T-cell (primary cell): Measurements from ENCODE around the gene PUS7L. TPM values are rescaled to one million over a fixed set of nuclear protein-coding genes. Genes with fewer than 3 reads are reported as not detected.

Source experiments
- ATAC-seq, 4 experiments: fragments of 200-7000 bp in 3 of 4; fragments of 150-1000 bp in 1 of 4; cut with Tn5 transposase; replicated peaks in 1 of 4; 1 replicate in 3 of 4; 2 replicates in 1 of 4; pipeline ENCODE4 v1.10.0; 2021; ENCODE audit warnings: moderate library complexity in 3 of 4, mild to moderate bottlenecking in 2 of 4, moderate number of reproducible peaks in 1 of 4
- CTCF ChIA-PET, 2 donors: fragments of 300-600 bp; sonication (Branson Sonifier 250); formaldehyde crosslinking; loops; one replicate each; lab custom pipeline; 2022; ENCODE audit warnings: antibody characterized with exemption in 2 of 2; lab: Charles Lee
- POLR2A ChIA-PET, 2 donors: fragments of 300-600 bp; sonication (Branson Sonifier 250); formaldehyde crosslinking; loops; one replicate each; lab custom pipeline; 2022; ENCODE audit warnings: antibody characterized with exemption in 2 of 2; lab: Charles Lee
- DNase-seq, 35 experiments: peaks; one replicate each; pipeline versions ENCODE4 v3.0.0 to v3.0.0-alpha.2; 2013 to 2023
- H3K27ac ChIP-seq: one replicate; pipeline ENCODE4 v1.5.1; 2013; ENCODE audit warnings: low read length
- H3K27me3 ChIP-seq, 2 experiments: replicated peaks in 1 of 2; 1 replicate in 1 of 2; 2 replicates in 1 of 2; pipeline versions ENCODE4 v1.6.1 to v1.7.0; 2013; ENCODE audit warnings: low read length in 1 of 2, mixed read lengths in 1 of 2; ENCODE audit not compliant: control insufficient read depth in 2 of 2, insufficient read depth in 2 of 2; ENCODE audit errors: extremely low read depth in 1 of 2
- H3K36me3 ChIP-seq, 2 donors: 1 replicate in 1 of 2; 2 replicates in 1 of 2; pipeline versions ENCODE4 v1.6.1 to v1.7.0; 2013; ENCODE audit warnings: low read length in 1 of 2; ENCODE audit not compliant: control insufficient read depth in 2 of 2, insufficient read depth in 1 of 2; ENCODE audit errors: extremely low read depth in 1 of 2
- H3K4me1 ChIP-seq, 2 experiments: 1 replicate in 1 of 2; 2 replicates in 1 of 2; pipeline versions ENCODE4 v1.6.1 to v1.7.0; 2013; ENCODE audit warnings: low read length in 2 of 2, mixed read lengths in 1 of 2; ENCODE audit not compliant: insufficient read depth in 2 of 2, control insufficient read depth in 1 of 2; ENCODE audit errors: extremely low read depth in 1 of 2
- H3K4me3 ChIP-seq, 2 donors: 1 replicate in 1 of 2; 2 replicates in 1 of 2; pipeline versions ENCODE4 v1.5.1 to v1.7.0; 2013; ENCODE audit warnings: mild to moderate bottlenecking in 2 of 2, low read length in 1 of 2, moderate library complexity in 1 of 2; ENCODE audit not compliant: control insufficient read depth in 1 of 2; ENCODE audit errors: extremely low read depth in 1 of 2
- H3K9me3 ChIP-seq: 2 replicates; pipeline ENCODE4 v1.7.0; 2013
- H3K27ac Mint-ChIP-seq, 2 donors: one replicate each; pipeline ENCODE4 v1.8.0; 2020 to 2021; ENCODE audit warnings: mild to moderate bottlenecking in 2 of 2, mixed read lengths in 2 of 2
- H3K27me3 Mint-ChIP-seq, 2 donors: one replicate each; pipeline ENCODE4 v1.8.0; 2021 to 2022; ENCODE audit warnings: mixed read lengths in 2 of 2
- H3K36me3 Mint-ChIP-seq: one replicate; pipeline ENCODE4 v1.8.0; 2021; ENCODE audit warnings: mixed read lengths
- H3K4me1 Mint-ChIP-seq, 3 donors: one replicate each; pipeline ENCODE4 v1.8.0; 2020 to 2022; ENCODE audit warnings: mixed read lengths in 3 of 3, mild to moderate bottlenecking in 1 of 3
- H3K4me3 Mint-ChIP-seq, 3 donors: one replicate each; pipeline ENCODE4 v1.8.0; 2020 to 2022; ENCODE audit warnings: mild to moderate bottlenecking in 3 of 3, mixed read lengths in 3 of 3, moderate library complexity in 3 of 3
- H3K9me3 Mint-ChIP-seq, 3 donors: one replicate each; pipeline ENCODE4 v1.8.0; 2020 to 2022; ENCODE audit warnings: mixed read lengths in 3 of 3
- WGBS: methylation state at CpG from one replicate; pipeline ENCODE4 v1.1.5; 2013; ENCODE audit warnings: missing lambda C conversion rate; ENCODE audit not compliant: insufficient coverage; 5-methylcytosine and 5-hydroxymethylcytosine counted together
- total RNA-seq, 35 experiments: library from RNA in 6 of 35; stranded (reverse) in 6 of 35; fragments of 120-200 nt in 1 of 35; gene quantifications; one replicate each; pipeline versions ENCODE4 v1.2.1 to v1.2.4 and lab custom pipeline; 2013 to 2026

The PUS7L gene
- total RNA-seq, 5 donors from 2014 or later (not counting 1 experiment from before 2014, with no cell fraction given), result 17.5 to 24.9 (median 19.2) TPM

DNA sequence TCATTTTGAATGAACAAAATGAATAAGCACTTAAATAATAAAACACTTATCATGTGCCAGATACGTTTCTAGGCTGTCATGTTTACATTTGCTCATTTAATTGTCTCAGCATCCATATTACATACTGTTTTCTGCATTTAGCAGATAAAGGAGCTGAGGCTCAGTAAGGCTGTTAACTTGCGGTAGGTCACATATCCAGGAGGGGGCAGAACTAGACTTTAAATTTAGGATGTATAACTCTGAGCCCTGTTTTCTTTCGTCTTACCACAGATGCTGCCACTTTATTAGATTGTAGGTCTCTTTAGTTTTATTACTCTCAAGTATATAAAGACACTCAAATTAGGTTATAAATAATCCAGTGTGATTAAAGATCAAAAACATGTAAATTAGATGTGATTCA, 17.9 kb upstream of the PUS7L start:
- POLR2A ChIA-PET, result interaction anchor here in 1 of 2 donors (0.7 kb wide), 1 partner anchor 1342 kb away, joined by 3 read pairs; no protein-coding TSS in a partner anchor
- peak; percentile 31 to 73 (median 60) for ATAC-seq
- DNase-seq, result peak in 19 of 35 experiments; percentile 2 to 58 (median 15)
- CTCF ChIA-PET, result interaction anchor here (0.5 to 3.6 kb wide), 12 partner anchors 8 to 108 kb away, joined by 3 to 84 read pairs (median 5); no protein-coding TSS in a partner anchor
- no peaks in the 10 kb centered on the region for H3K27me3 ChIP-seq
- Mint-ChIP-seq H3K4me1 (peaks cover 4 to 7% (median 7%) of the 10 kb centered on the region in 3 donors), H3K36me3 (peaks cover 29% of the 10 kb centered on the region), H3K4me3 (no peak overlapping the region), H3K9me3 (no peaks in the 10 kb centered on the region), H3K27me3 (no peaks in the 10 kb centered on the region), H3K27ac (no peak overlapping the region)
- WGBS, result no CpG with 5 or more reads among the region's 3 CpGs
- no peak overlapping the region for H3K27ac ChIP-seq
- no peak overlapping the region for H3K4me3 ChIP-seq
- H3K36me3 ChIP-seq, result peaks cover 7 to 72% of the 10 kb centered on the region in 2 donors
- H3K9me3 ChIP-seq, result no peaks in the 10 kb centered on the region
- no peaks in the 10 kb centered on the region for H3K4me1 ChIP-seq

- peaks cover 29% of the 10 kb centered on the region for H3K36me3 Mint-ChIP-seq
- ATAC-seq (no peak), DNase-seq (no peak)
- H3K27me3 Mint-ChIP-seq, result no peaks in the 10 kb centered on the region
- Histone ChIP-seq H3K36me3 (peaks cover 0 to 27% of the 10 kb centered on the region in 2 donors), H3K27me3 (no peaks in the 10 kb centered on the region), H3K27ac (no peak overlapping the region), H3K4me3 (no peak overlapping the region), H3K4me1 (peaks cover 2 to 9% of the 10 kb centered on the region in 2 experiments), H3K9me3 (no peaks in the 10 kb centered on the region)
- ChIA-PET POLR2A (interaction anchor here in 1 of 2 donors (0.7 kb wide), 1 partner anchor 95 kb away, joined by 5 read pairs; no protein-coding TSS in a partner anchor), CTCF (no interaction called here)
- no peak overlapping the region for H3K4me3 Mint-ChIP-seq
- H3K4me1 Mint-ChIP-seq, result peaks cover 44 to 54% (median 48%) of the 10 kb centered on the region in 3 donors
- no peaks in the 10 kb centered on the region for H3K9me3 Mint-ChIP-seq
- no peak overlapping the region for H3K27ac Mint-ChIP-seq
Measured at GRCh38 chr12:43766291-43766690, 7.7 kb upstream of the PUS7L start.

- no peak overlapping the region for H3K4me3 Mint-ChIP-seq
- H3K27me3 Mint-ChIP-seq, result no peaks in the 10 kb centered on the region
- peaks cover 13 to 25% of the 10 kb centered on the region in 2 experiments for H3K4me1 ChIP-seq
- H3K4me1 Mint-ChIP-seq, result peaks cover 44 to 57% (median 54%) of the 10 kb centered on the region in 3 donors
- no peaks in the 10 kb centered on the region for H3K9me3 ChIP-seq
- ChIA-PET POLR2A (interaction anchor here in 1 of 2 donors (1.0 to 1.5 kb wide), 2 partner anchors 38 to 1665 kb away, joined by 3 read pairs; no protein-coding TSS in a partner anchor), CTCF (interaction anchor here in 1 of 2 donors (1.5 kb wide), 1 partner anchor 12 kb away, joined by 6 read pairs; no protein-coding TSS in a partner anchor)
- H3K9me3 Mint-ChIP-seq, result no peaks in the 10 kb centered on the region
- DNase-seq (no peak), ATAC-seq (no peak)
- H3K27me3 ChIP-seq, result no peaks in the 10 kb centered on the region
- H3K4me3 ChIP-seq, result no peak overlapping the region
- peaks cover 14% of the 10 kb centered on the region for H3K36me3 Mint-ChIP-seq
- no peak overlapping the region for H3K27ac ChIP-seq
- no peak overlapping the region for H3K27ac Mint-ChIP-seq
- H3K36me3 ChIP-seq, result peaks cover 0 to 11% of the 10 kb centered on the region in 2 donors
Measured at GRCh38 chr12:43764528-43764927, 5.9 kb upstream of the PUS7L start.

- ChIA-PET POLR2A (interaction anchor here (0.5 to 1.5 kb wide), 3 partner anchors 23 to 39 kb away, joined by 3 to 20 read pairs (median 4); no protein-coding TSS in a partner anchor), CTCF (no interaction called here)
- DNase-seq (no peak), ATAC-seq (no peak)
- H3K36me3 Mint-ChIP-seq, result peaks cover 10% of the 10 kb centered on the region
- Histone ChIP-seq H3K27ac (no peak overlapping the region), H3K4me1 (peaks cover 18 to 25% of the 10 kb centered on the region in 2 experiments), H3K27me3 (no peaks in the 10 kb centered on the region), H3K4me3 (no peak overlapping the region), H3K9me3 (no peaks in the 10 kb centered on the region), H3K36me3 (peaks cover 0 to 6% of the 10 kb centered on the region in 2 donors)
- H3K27ac Mint-ChIP-seq, result peak overlapping the region in 1 of 2 donors; percentile 8
- H3K4me1 Mint-ChIP-seq, result peaks cover 49 to 57% (median 56%) of the 10 kb centered on the region in 3 donors
- peak overlapping the region in 1 of 3 donors; percentile 5 for H3K4me3 Mint-ChIP-seq
- no peaks in the 10 kb centered on the region for H3K9me3 Mint-ChIP-seq
- no peaks in the 10 kb centered on the region for H3K27me3 Mint-ChIP-seq
Measured at GRCh38 chr12:43763769-43764168, 5.2 kb upstream of the PUS7L start.

DNA sequence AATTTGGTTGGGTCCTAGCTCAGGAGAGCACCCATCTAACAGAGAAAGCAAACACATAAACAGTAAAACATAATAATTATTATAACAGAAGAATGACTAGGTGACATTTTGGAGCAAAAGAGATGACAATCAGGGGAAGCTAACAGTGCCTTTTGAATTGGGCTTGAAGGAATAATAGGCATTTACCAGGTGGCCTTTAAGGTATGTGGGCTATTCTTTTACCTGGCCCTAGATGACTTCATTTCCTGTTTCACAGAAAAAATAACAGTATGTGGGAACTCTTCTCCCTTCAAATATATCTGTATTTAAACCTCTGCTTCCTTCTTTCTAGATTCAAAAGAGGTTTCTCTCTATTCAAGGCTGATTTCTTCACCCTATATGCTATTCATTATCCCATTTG, 4.0 kb upstream of the PUS7L start:
- Mint-ChIP-seq H3K27ac (peak overlapping the region; percentile 44 to 48), H3K36me3 (peaks cover 5% of the 10 kb centered on the region), H3K27me3 (no peaks in the 10 kb centered on the region), H3K4me1 (peaks cover 51 to 64% (median 60%) of the 10 kb centered on the region in 3 donors), H3K4me3 (peak overlapping the region in 1 of 3 donors; percentile 57), H3K9me3 (no peaks in the 10 kb centered on the region)
- Histone ChIP-seq H3K27me3 (no peaks in the 10 kb centered on the region), H3K9me3 (no peaks in the 10 kb centered on the region), H3K4me3 (no peak overlapping the region), H3K4me1 (peaks cover 22 to 30% of the 10 kb centered on the region in 2 experiments), H3K36me3 (peaks cover 0 to 3% of the 10 kb centered on the region in 2 donors), H3K27ac (peak overlapping the region; percentile 6)
- ATAC-seq (no peak), DNase-seq (no peak)
- ChIA-PET CTCF (interaction anchor here in 1 of 2 donors (1.2 kb wide), 1 partner anchor 15 kb away, joined by 8 read pairs; no protein-coding TSS in a partner anchor), POLR2A (no interaction called here)

DNA sequence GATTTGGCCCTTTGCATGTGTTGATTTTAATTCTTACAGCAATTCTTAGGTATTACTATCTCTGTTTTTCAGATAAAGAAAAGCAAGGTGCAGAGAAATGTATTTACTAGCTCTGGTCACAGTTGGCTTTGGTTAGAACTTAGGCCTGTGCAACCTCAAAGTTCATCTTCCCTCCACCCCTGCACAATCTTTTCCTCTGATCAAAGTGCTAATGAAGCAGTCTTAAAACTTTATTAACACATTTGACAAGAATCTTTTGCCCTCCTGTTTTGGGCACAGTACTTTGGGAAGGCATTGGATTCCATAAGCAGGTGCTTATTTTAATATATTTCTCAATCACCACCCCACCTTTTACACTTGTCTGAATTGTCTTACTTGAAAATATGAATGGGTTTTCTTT, 2.9 kb upstream of the PUS7L start:
- CTCF ChIA-PET, result interaction anchor here in 1 of 2 donors (0.8 kb wide), 1 partner anchor 44 kb away, joined by 4 read pairs; the partner anchor contains the start of gene TWF1

More for the DNA sequence above, 2.9 kb upstream of the PUS7L start:
- no peaks in the 10 kb centered on the region for H3K9me3 ChIP-seq
- DNase-seq (no peak), ATAC-seq (no peak)
- Mint-ChIP-seq H3K9me3 (no peaks in the 10 kb centered on the region), H3K27me3 (no peaks in the 10 kb centered on the region), H3K4me3 (peak overlapping the region; percentile 49 to 57 (median 57)), H3K36me3 (peaks cover 6% of the 10 kb centered on the region), H3K27ac (peak overlapping the region; percentile 29 to 42), H3K4me1 (peaks cover 62 to 73% (median 68%) of the 10 kb centered on the region in 3 donors)
- H3K36me3 ChIP-seq, result peaks cover 0 to 3% of the 10 kb centered on the region in 2 donors
- no peak overlapping the region for H3K4me3 ChIP-seq
- no peak overlapping the region for H3K27ac ChIP-seq
- no peaks in the 10 kb centered on the region for H3K27me3 ChIP-seq
- POLR2A ChIA-PET, result no interaction called here
- peaks cover 27 to 32% of the 10 kb centered on the region in 2 experiments for H3K4me1 ChIP-seq
